ENCODE data around the gene TERF2IP.

The TERF2IP gene

GRCh38 chr16:75647492-75648264 is at the start of gene TERF2IP, which contains the start of gene KARS1:
Gene TERF2IP, plus strand, starts transcription at chr16:75647773. Its CDS starts 110 bp downstream, at chr16:75647883.
Gene KARS1, minus strand, starts transcription at chr16:75647665. Its CDS starts 26 bp downstream, at chr16:75647639.
- peak within 1 kb of the TSS; percentile 80 for H3K4me3 ChIP-seq (ENCODE audit: low read depth, low read length)
- peak; percentile 85 for DNase-seq (ENCODE audit: low read depth)
- TF ChIP-seq, protein P1, sequence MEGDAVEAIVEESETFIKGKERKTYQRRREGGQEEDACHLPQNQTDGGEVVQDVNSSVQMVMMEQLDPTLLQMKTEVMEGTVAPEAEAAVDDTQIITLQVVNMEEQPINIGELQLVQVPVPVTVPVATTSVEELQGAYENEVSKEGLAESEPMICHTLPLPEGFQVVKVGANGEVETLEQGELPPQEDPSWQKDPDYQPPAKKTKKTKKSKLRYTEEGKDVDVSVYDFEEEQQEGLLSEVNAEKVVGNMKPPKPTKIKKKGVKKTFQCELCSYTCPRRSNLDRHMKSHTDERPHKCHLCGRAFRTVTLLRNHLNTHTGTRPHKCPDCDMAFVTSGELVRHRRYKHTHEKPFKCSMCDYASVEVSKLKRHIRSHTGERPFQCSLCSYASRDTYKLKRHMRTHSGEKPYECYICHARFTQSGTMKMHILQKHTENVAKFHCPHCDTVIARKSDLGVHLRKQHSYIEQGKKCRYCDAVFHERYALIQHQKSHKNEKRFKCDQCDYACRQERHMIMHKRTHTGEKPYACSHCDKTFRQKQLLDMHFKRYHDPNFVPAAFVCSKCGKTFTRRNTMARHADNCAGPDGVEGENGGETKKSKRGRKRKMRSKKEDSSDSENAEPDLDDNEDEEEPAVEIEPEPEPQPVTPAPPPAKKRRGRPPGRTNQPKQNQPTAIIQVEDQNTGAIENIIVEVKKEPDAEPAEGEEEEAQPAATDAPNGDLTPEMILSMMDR (IDR thresholded peaks at IDR 0.05; ENCODE audit: low read depth, low read length, missing control alignments) = no peak

DNA sequence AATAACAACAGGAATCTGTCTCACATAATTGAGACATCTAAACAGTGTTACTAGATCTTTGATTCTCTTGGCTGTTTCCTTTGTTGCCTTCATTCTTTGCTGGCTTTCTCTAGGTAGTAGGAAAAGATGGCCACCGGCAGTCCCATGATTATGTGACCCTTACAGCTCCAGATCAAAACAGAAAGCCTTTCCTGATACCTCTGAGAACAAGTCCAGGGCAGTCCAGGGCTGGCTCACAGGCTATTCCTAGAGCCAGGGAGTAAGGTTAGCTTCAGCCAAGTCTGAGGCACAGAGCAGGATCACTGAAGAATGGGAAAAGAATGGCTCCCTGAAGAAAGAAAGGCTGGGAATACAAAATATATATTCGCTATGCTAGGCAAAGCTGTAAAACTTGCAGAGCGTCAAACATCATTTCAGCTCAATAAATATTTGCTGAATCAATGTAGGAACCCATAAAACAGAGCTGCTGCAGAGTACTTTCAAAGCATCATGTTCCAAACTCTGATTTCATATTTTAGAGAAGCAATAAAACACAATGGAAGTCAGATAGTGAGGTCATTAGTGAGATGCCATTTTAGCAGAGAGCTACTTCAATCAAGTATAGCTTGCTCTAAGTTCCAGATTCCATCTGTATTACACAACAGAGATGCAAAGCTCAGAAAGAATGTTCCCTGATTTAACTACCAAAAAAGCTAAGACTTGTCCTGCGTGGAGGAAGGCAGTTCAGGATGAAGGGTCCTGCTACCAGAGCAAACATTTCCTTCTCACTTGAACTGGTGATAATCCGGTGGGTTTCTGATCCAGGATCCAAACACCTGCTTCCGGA is 47.9 kb upstream of the TERF2IP start:
- TF ChIP-seq, protein P1 (IDR thresholded peaks at IDR 0.05; ENCODE audit: low read depth, low read length, missing control alignments) = no peak
- DNase-seq (ENCODE audit: low read depth) = no peak
- H3K4me3 ChIP-seq (ENCODE audit: low read depth, low read length) = no peak overlapping the region

- DNase-seq (ENCODE audit: low read depth) = no peak
- no peak overlapping the region for H3K4me3 ChIP-seq (ENCODE audit: low read depth, low read length)
- TF ChIP-seq, protein P1 (IDR thresholded peaks at IDR 0.05; ENCODE audit: low read depth, low read length, missing control alignments) = no peak
Measured at GRCh38 chr16:75603241-75603640, 44.3 kb upstream of the TERF2IP start.

- no peak overlapping the region for H3K4me3 ChIP-seq (ENCODE audit: low read depth, low read length)
- TF ChIP-seq, protein P1 (IDR thresholded peaks at IDR 0.05; ENCODE audit: low read depth, low read length, missing control alignments) = no peak
- no peak for DNase-seq (ENCODE audit: low read depth)
Measured at GRCh38 chr16:75606507-75606906, 41.1 kb upstream of the TERF2IP start.

GRCh38 chr16:75614066-75614897 is 33.3 kb upstream of the TERF2IP start:
- no peak for DNase-seq (ENCODE audit: low read depth)
- no peak overlapping the region for H3K4me3 ChIP-seq (ENCODE audit: low read depth, low read length)
- TF ChIP-seq, protein P1 (IDR thresholded peaks at IDR 0.05; ENCODE audit: low read depth, low read length, missing control alignments) = no peak

DNA sequence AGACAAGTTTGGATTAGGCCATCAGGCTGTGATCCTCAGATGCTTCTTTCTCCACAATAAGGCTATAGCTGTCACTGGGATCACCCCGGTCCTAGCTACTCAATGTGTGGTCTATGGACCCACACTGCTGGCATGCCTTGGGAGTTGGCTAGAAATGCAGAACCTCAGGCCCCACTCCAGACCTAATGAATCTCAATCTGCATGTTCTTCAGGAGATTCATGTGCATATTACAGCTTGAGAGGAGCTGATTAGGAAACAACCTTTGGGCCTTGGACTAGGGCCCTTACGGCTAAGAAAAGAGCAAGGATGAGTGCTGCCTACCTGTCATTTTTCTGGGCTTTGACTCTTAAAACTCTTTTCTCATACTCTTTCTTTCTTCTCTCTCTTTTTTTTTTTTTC is 32.0 kb upstream of the TERF2IP start:
- no peak overlapping the region for H3K4me3 ChIP-seq (ENCODE audit: low read depth, low read length)
- TF ChIP-seq, protein P1 (IDR thresholded peaks at IDR 0.05; ENCODE audit: low read depth, low read length, missing control alignments) = no peak
- no peak for DNase-seq (ENCODE audit: low read depth)
